Measurements from ENCODE around the gene RPS14.

RPS14 gene

GRCh38 chr5:150398722-150399523, 50.6 kb downstream of the RPS14 start:
- DNase-seq, result no peak

GRCh38 chr5:150397782-150398721, 51.5 kb downstream of the RPS14 start:
- DNase-seq, result no peak

DNA sequence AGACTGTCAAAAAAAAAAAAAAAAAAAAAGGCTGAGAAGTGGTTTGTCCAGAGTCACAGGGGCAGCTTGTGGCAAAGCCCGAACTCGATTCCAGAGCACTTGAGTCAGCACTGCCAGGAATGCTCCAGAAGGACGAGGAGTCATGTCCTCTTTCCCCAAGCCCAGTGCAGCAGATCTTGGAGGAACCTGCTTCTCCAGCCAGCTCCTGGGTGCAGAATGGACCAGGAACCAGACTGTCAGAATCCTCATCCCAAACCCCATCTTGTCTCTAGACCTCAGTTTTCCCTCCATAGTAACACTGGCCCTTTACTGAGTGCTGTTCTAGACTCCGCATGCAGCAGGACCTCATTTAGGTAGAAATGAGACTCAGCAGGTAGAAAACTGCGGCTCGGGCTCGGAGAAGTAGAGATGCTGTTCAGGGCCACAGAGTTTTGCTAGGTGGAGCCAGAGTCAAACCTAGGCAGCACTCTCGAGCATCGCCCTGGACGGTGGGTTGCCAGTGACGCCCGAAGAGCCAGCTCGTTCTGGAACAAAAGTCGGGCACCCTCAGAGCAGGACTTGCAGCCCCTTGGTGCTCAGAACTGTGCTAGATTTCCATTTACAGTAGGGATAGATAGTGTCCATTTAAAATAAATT, 52.3 kb downstream of the RPS14 start:
- DNase-seq, result no peak

DNA sequence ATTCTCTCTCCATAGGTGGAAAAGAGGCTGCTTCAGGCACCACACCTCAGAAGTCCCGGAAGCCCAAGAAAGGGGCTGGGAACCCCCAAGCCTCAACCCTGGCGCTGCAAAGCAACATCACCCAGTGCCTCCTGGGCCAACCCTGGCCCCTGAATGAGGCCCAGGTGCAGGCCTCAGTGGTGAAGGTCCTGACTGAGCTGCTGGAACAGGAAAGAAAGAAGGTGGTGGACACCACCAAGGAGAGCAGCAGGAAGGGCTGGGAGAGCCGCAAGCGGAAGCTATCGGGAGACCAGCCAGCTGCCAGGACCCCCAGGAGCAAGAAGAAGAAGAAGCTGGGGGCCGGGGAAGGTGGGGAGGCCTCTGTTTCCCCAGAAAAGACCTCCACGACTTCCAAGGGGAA, 53.3 kb downstream of the RPS14 start:
- DNase-seq, result no peak

- no peak for DNase-seq
Measured at GRCh38 chr5:150395688-150395975, 53.9 kb downstream of the RPS14 start.

- DNase-seq, result no peak
Measured at GRCh38 chr5:150394912-150395687, 54.4 kb downstream of the RPS14 start.

GRCh38 chr5:150394131-150394530, 55.4 kb downstream of the RPS14 start:
- no peak for DNase-seq

GRCh38 chr5:150393096-150393645, 56.4 kb downstream of the RPS14 start:
- DNase-seq, result no peak

GRCh38 chr5:150392680-150393079, 56.9 kb downstream of the RPS14 start:
- DNase-seq, result no peak

All from NCI-H1105 treated with DMSO at 0.1 percent for 48 hours (cell line).